ENCODE data around the gene C2orf80. TPM values are rescaled to one million over a fixed set of nuclear protein-coding genes. Genes with fewer than 3 reads are reported as not detected.

C2orf80 gene
- total and polyA plus RNA-seq, 2 experiments from 2014 or later = 0.92 TPM; not detected in 1

DNA sequence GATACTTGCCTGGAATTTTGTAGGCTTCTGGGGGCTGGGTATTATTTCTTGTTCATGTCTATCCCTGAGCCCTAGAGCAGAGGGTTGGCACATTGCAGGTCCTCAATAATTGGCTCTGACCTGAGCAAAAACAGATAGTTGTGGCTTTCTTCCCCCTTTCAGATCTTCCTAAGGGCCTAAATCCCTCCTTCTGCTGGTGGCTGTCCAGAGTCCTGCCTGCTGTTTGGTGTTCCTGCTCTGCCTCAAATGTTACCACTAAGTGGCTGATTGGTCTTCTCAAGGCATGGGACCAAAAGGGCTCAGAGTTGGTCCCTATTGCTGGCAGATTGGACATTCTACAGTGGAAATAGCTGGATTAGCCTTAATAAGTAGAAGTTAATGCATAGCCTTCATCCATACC is 42.8 kb downstream of the C2orf80 start:
- 0 out of 2 replicates have a peak, but pooled peaks cover 4% of the 10 kb centered on the region for H3K9me2 ChIP-seq (ENCODE audit: insufficient read depth)
- no peaks in the 10 kb centered on the region for H3K79me2 ChIP-seq (replicated peaks; ENCODE audit: insufficient read depth)
- H3K27me3 Mint-ChIP-seq (ENCODE audit: insufficient read depth, low read depth, poor library complexity) = peaks cover 5% of the 10 kb centered on the region
- H4K20me1 ChIP-seq (replicated peaks; ENCODE audit: insufficient read depth) = no peaks in the 10 kb centered on the region
- H3K27ac ChIP-seq (ENCODE audit: low read depth) = no peak overlapping the region
- no peaks in the 10 kb centered on the region for H3K27me3 ChIP-seq (ENCODE audit: insufficient read depth)
- DNase-seq (ENCODE audit: low spot score) (no peak), ATAC-seq (no peak)
- H3K9me3 Mint-ChIP-seq = peaks cover 14% of the 10 kb centered on the region
- peak overlapping the region; percentile 38; the same call in 1 of the 2 replicates for H2AFZ ChIP-seq
- no peaks in the 10 kb centered on the region for H3F3A ChIP-seq (replicated peaks; ENCODE audit: low read depth)
- peaks cover 10% of the 10 kb centered on the region for H3K36me3 Mint-ChIP-seq (ENCODE audit: low read depth)
- H3K4me1 Mint-ChIP-seq = peaks cover 26% of the 10 kb centered on the region
- H3K4me3 Mint-ChIP-seq = no peak overlapping the region
- no peak overlapping the region for H3K4me3 ChIP-seq
- H3K4me2 ChIP-seq = no peak overlapping the region
- H3K36me3 ChIP-seq (ENCODE audit: insufficient read depth) = peaks cover 7% of the 10 kb centered on the region
- no peak overlapping the region for H3K27ac Mint-ChIP-seq
- peaks cover 34% of the 10 kb centered on the region for H3K4me1 ChIP-seq (ENCODE audit: insufficient read depth)
- TF ChIP-seq EZH2phosphoT487 (IDR thresholded peaks at IDR 0.05; ENCODE audit: unreplicated experiment) = no peak
- TF ChIP-seq NANOG (IDR thresholded peaks at IDR 0.05; ENCODE audit: borderline replicate concordance) = no peak
- TF ChIP-seq EZH2 (IDR thresholded peaks at IDR 0.05; ENCODE audit: low read depth, unreplicated experiment) = no peak
- no peak for TF ChIP-seq CTCF (conservative IDR thresholded peaks at IDR 0.05; ENCODE audit: low read depth in 2 of 2)
- TF ChIP-seq, protein P1, sequence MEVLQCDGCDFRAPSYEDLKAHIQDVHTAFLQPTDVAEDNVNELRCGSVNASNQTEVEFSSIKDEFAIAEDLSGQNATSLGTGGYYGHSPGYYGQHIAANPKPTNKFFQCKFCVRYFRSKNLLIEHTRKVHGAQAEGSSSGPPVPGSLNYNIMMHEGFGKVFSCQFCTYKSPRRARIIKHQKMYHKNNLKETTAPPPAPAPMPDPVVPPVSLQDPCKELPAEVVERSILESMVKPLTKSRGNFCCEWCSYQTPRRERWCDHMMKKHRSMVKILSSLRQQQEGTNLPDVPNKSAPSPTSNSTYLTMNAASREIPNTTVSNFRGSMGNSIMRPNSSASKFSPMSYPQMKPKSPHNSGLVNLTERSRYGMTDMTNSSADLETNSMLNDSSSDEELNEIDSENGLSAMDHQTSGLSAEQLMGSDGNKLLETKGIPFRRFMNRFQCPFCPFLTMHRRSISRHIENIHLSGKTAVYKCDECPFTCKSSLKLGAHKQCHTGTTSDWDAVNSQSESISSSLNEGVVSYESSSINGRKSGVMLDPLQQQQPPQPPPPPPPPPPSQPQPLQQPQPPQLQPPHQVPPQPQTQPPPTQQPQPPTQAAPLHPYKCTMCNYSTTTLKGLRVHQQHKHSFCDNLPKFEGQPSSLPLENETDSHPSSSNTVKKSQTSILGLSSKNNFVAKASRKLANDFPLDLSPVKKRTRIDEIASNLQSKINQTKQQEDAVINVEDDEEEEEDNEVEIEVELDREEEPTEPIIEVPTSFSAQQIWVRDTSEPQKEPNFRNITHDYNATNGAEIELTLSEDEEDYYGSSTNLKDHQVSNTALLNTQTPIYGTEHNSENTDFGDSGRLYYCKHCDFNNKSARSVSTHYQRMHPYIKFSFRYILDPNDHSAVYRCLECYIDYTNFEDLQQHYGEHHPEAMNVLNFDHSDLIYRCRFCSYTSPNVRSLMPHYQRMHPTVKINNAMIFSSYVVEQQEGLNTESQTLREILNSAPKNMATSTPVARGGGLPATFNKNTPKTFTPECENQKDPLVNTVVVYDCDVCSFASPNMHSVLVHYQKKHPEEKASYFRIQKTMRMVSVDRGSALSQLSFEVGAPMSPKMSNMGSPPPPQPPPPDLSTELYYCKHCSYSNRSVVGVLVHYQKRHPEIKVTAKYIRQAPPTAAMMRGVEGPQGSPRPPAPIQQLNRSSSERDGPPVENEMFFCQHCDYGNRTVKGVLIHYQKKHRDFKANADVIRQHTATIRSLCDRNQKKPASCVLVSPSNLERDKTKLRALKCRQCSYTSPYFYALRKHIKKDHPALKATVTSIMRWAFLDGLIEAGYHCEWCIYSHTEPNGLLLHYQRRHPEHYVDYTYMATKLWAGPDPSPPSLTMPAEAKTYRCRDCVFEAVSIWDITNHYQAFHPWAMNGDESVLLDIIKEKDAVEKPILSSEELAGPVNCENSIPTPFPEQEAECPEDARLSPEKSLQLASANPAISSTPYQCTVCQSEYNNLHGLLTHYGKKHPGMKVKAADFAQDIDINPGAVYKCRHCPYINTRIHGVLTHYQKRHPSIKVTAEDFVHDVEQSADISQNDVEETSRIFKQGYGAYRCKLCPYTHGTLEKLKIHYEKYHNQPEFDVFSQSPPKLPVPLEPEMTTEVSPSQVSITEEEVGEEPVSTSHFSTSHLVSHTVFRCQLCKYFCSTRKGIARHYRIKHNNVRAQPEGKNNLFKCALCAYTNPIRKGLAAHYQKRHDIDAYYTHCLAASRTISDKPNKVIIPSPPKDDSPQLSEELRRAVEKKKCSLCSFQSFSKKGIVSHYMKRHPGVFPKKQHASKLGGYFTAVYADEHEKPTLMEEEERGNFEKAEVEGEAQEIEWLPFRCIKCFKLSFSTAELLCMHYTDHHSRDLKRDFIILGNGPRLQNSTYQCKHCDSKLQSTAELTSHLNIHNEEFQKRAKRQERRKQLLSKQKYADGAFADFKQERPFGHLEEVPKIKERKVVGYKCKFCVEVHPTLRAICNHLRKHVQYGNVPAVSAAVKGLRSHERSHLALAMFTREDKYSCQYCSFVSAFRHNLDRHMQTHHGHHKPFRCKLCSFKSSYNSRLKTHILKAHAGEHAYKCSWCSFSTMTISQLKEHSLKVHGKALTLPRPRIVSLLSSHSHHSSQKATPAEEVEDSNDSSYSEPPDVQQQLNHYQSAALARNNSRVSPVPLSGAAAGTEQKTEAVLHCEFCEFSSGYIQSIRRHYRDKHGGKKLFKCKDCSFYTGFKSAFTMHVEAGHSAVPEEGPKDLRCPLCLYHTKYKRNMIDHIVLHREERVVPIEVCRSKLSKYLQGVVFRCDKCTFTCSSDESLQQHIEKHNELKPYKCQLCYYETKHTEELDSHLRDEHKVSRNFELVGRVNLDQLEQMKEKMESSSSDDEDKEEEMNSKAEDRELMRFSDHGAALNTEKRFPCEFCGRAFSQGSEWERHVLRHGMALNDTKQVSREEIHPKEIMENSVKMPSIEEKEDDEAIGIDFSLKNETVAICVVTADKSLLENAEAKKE (CRISPR knock-in tag; IDR thresholded peaks at IDR 0.05) = no peak
- TF ChIP-seq, protein P2, sequence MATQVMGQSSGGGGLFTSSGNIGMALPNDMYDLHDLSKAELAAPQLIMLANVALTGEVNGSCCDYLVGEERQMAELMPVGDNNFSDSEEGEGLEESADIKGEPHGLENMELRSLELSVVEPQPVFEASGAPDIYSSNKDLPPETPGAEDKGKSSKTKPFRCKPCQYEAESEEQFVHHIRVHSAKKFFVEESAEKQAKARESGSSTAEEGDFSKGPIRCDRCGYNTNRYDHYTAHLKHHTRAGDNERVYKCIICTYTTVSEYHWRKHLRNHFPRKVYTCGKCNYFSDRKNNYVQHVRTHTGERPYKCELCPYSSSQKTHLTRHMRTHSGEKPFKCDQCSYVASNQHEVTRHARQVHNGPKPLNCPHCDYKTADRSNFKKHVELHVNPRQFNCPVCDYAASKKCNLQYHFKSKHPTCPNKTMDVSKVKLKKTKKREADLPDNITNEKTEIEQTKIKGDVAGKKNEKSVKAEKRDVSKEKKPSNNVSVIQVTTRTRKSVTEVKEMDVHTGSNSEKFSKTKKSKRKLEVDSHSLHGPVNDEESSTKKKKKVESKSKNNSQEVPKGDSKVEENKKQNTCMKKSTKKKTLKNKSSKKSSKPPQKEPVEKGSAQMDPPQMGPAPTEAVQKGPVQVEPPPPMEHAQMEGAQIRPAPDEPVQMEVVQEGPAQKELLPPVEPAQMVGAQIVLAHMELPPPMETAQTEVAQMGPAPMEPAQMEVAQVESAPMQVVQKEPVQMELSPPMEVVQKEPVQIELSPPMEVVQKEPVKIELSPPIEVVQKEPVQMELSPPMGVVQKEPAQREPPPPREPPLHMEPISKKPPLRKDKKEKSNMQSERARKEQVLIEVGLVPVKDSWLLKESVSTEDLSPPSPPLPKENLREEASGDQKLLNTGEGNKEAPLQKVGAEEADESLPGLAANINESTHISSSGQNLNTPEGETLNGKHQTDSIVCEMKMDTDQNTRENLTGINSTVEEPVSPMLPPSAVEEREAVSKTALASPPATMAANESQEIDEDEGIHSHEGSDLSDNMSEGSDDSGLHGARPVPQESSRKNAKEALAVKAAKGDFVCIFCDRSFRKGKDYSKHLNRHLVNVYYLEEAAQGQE (IDR thresholded peaks at IDR 0.05; ENCODE audit: unreplicated experiment) = no peak
- no peak for TF ChIP-seq ZNF331 (CRISPR knock-in tag; IDR thresholded peaks at IDR 0.05; ENCODE audit: low read depth)

All from GM23338 (cell line).